ENCODE measurements around the gene EPB41L5. TPM values are rescaled to one million over a fixed set of nuclear protein-coding genes. Genes with fewer than 3 reads are reported as not detected.

EPB41L5 gene
- total and polyA plus RNA-seq, 2 donors (not counting 3 experiments of a cell fraction or from before 2014, with no cell fraction given) = 8.4 to 13.6 TPM

- Histone ChIP-seq H3K79me2 (ENCODE audit: control insufficient read depth, insufficient read depth, low read length) (peaks cover 11% of the 10 kb centered on the region), H3K4me2 (ENCODE audit: insufficient read depth, low read length) (no peak overlapping the region), H3K4me3 (replicated peaks in 1 of 3; ENCODE audit: insufficient read depth in 1 of 3, low read depth in 1 of 3, low read length in 3 of 3) (no peak overlapping the region), H3K27ac (ENCODE audit: insufficient read depth, low read depth, low read length) (no peak overlapping the region), H3K4me1 (ENCODE audit: control insufficient read depth, extremely low read depth, insufficient read depth, low read length) (peaks cover 17% of the 10 kb centered on the region), H2AFZ (ENCODE audit: low read depth, low read length) (no peak overlapping the region), H3K9me3 (replicated peaks; ENCODE audit: control insufficient read depth, insufficient read depth, low read length) (no peaks in the 10 kb centered on the region), H3K27me3 (ENCODE audit: control insufficient read depth in 2 of 2, insufficient read depth in 2 of 2, low read length in 2 of 2) (peaks cover 0 to 3% of the 10 kb centered on the region in 2 experiments), H3K9ac (replicated peaks; ENCODE audit: extremely low read depth, insufficient read depth, low read length) (no peak overlapping the region), H4K20me1 (replicated peaks; ENCODE audit: control insufficient read depth, extremely low read depth, insufficient read depth, low read length) (no peaks in the 10 kb centered on the region), H3K36me3 (ENCODE audit: control insufficient read depth in 2 of 2, extremely low read depth in 1 of 2, insufficient read depth in 2 of 2, low read length in 2 of 2) (peaks cover 0 to 1% of the 10 kb centered on the region in 2 experiments), H3K9me1 (replicated peaks; ENCODE audit: control insufficient read depth, extremely low read depth, insufficient read depth, low read length) (no peaks in the 10 kb centered on the region)
- BruUV-seq (replicated peaks) = no TSS peak
- CTCF ChIA-PET = interaction anchor here (0.7 to 3.1 kb wide), 3 partner anchors 16 to 89 kb away, joined by 3 to 18 read pairs (median 6); partner anchors contain the start of gene RALB
- FAIRE-seq = no peak
- no peak for DNase-seq (ENCODE audit: low read depth, low spot score)
- TF ChIP-seq MYC (IDR thresholded peaks at IDR 0.05; ENCODE audit: low read depth, low read length) (no peak), FOS (IDR thresholded peaks at IDR 0.05; ENCODE audit: borderline replicate concordance, insufficient read depth, low read length) (no peak), CTCF (IDR thresholded peaks at IDR 0.05; ENCODE audit: extremely low read depth in 1 of 2, insufficient read depth in 1 of 2, low read depth in 1 of 2, low read length in 2 of 2) (no peak), POLR2AphosphoS5 (IDR thresholded peaks at IDR 0.05; ENCODE audit: insufficient read depth, low read depth, low read length) (no peak), GATA2 (IDR thresholded peaks at IDR 0.05; ENCODE audit: insufficient read depth, insufficient read length, low read depth, low read length) (no peak), JUN (IDR thresholded peaks at IDR 0.05; ENCODE audit: borderline replicate concordance, insufficient read depth, insufficient read length, low read depth) (no peak), POLR2A (IDR thresholded peaks at IDR 0.05; ENCODE audit: low read depth, low read length) (no peak)
- TF ChIP-seq, protein P1, sequence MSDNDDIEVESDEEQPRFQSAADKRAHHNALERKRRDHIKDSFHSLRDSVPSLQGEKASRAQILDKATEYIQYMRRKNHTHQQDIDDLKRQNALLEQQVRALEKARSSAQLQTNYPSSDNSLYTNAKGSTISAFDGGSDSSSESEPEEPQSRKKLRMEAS (IDR thresholded peaks at IDR 0.05; ENCODE audit: insufficient read depth, insufficient read length) = no peak
- POLR2A ChIA-PET = no interaction called here
- dilution Hi-C loops (cut with MboI; ENCODE audit: extremely low pct_ligation_motif_present, low sequenced_read_pairs) = no loop called here
- intact Hi-C loops (cut with micrococcal nuclease) = loop anchor here (5.0 kb wide), 2 partner anchors 43 to 68 kb away; no protein-coding TSS in a partner anchor
Measured at GRCh38 chr2:120224256-120224655, 211.4 kb downstream of the EPB41L5 start.
